ENCODE data around the gene UGT1A8. TPM values are rescaled to one million over a fixed set of nuclear protein-coding genes. Genes with fewer than 3 reads are reported as not detected.

The UGT1A8 gene
- total RNA-seq, 1 experiment from 2014 or later: not detected

DNA sequence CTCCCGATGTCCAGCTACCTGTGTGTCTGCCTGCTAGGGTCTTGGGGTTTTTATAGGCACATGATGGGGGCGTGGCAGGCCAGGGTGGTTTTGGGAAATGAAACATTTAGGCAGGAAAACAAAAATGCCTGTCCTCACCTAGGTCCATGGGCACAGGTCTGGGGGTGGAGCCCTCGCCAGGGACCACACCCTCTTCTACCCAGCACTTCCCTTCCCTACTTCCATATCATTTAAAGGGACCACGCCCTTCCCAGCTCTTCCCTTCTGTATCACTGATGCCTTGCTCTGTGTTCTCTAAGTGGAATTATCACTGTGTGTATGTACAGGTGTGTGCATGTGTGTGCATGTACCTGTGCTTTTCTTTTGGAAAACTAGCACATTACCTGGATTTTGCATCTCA, 149.0 kb downstream of the UGT1A8 start:
- intact Hi-C loops (cut with micrococcal nuclease): no loop called here
- no peaks in the 10 kb centered on the region for H3K27me3 Mint-ChIP-seq (ENCODE audit: insufficient read depth, unreplicated experiment)
- TF ChIP-seq, protein P1, sequence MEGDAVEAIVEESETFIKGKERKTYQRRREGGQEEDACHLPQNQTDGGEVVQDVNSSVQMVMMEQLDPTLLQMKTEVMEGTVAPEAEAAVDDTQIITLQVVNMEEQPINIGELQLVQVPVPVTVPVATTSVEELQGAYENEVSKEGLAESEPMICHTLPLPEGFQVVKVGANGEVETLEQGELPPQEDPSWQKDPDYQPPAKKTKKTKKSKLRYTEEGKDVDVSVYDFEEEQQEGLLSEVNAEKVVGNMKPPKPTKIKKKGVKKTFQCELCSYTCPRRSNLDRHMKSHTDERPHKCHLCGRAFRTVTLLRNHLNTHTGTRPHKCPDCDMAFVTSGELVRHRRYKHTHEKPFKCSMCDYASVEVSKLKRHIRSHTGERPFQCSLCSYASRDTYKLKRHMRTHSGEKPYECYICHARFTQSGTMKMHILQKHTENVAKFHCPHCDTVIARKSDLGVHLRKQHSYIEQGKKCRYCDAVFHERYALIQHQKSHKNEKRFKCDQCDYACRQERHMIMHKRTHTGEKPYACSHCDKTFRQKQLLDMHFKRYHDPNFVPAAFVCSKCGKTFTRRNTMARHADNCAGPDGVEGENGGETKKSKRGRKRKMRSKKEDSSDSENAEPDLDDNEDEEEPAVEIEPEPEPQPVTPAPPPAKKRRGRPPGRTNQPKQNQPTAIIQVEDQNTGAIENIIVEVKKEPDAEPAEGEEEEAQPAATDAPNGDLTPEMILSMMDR (IDR thresholded peaks at IDR 0.05; ENCODE audit: unreplicated experiment): no peak
- H3K27ac Mint-ChIP-seq (ENCODE audit: low read depth, unreplicated experiment): no peak overlapping the region
- ChIA-PET POLR2A (no interaction called here), CTCF (no interaction called here)
- no peaks in the 10 kb centered on the region for H3K36me3 Mint-ChIP-seq (ENCODE audit: insufficient read depth, unreplicated experiment)
- no peaks in the 10 kb centered on the region for H3K9me3 Mint-ChIP-seq (ENCODE audit: unreplicated experiment)
- H3K4me3 Mint-ChIP-seq (ENCODE audit: unreplicated experiment): no peak overlapping the region
- BruUV-seq (replicated peaks): no TSS peak
- peaks cover 15% of the 10 kb centered on the region for H3K4me1 Mint-ChIP-seq (ENCODE audit: insufficient read depth, unreplicated experiment)
- DNase-seq (ENCODE audit: unreplicated experiment): no peak

DNA sequence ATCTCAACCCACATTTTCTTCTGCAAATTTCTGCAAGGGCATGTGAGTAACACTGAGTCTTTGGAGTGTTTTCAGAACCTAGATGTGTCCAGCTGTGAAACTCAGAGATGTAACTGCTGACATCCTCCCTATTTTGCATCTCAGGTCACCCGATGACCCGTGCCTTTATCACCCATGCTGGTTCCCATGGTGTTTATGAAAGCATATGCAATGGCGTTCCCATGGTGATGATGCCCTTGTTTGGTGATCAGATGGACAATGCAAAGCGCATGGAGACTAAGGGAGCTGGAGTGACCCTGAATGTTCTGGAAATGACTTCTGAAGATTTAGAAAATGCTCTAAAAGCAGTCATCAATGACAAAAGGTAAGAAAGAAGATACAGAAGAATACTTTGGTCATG, 150.6 kb downstream of the UGT1A8 start:
- intact Hi-C loops (cut with micrococcal nuclease): no loop called here
- Mint-ChIP-seq H3K27me3 (ENCODE audit: insufficient read depth, unreplicated experiment) (no peaks in the 10 kb centered on the region), H3K4me3 (ENCODE audit: unreplicated experiment) (no peak overlapping the region), H3K36me3 (ENCODE audit: insufficient read depth, unreplicated experiment) (no peaks in the 10 kb centered on the region), H3K27ac (ENCODE audit: low read depth, unreplicated experiment) (no peak overlapping the region), H3K9me3 (ENCODE audit: unreplicated experiment) (no peaks in the 10 kb centered on the region), H3K4me1 (ENCODE audit: insufficient read depth, unreplicated experiment) (peaks cover 15% of the 10 kb centered on the region)
- TF ChIP-seq, protein P1 (IDR thresholded peaks at IDR 0.05; ENCODE audit: unreplicated experiment): no peak
- ChIA-PET CTCF (no interaction called here), POLR2A (no interaction called here)
- BruUV-seq (replicated peaks): no TSS peak
- no peak for DNase-seq (ENCODE audit: unreplicated experiment)

DNA sequence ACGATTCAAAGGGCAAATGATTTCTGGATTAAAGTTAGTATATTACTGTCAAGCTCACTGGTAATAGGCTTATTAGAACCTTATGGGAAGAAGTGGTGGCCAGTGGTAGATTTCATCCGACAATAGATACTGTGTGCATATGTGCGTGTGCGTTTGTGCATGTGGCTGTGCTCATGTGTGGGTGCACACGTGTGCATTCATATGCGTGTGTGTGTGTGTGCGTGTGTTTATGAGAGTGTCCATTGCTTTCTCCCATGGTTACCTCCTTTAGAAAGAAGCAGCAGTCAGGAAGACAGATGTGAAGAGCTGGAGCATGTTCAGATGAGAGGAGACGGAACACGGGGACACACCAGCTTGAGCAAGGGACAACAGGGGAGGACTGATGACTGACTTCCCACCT, 151.8 kb downstream of the UGT1A8 start:
- CTCF ChIA-PET: interaction anchor here (0.6 kb wide), 1 partner anchor 372 kb away, joined by 3 read pairs; no protein-coding TSS in a partner anchor
- intact Hi-C loops (cut with micrococcal nuclease): no loop called here
- Mint-ChIP-seq H3K4me1 (ENCODE audit: insufficient read depth, unreplicated experiment) (peaks cover 5% of the 10 kb centered on the region), H3K4me3 (ENCODE audit: unreplicated experiment) (no peak overlapping the region), H3K27ac (ENCODE audit: low read depth, unreplicated experiment) (no peak overlapping the region), H3K36me3 (ENCODE audit: insufficient read depth, unreplicated experiment) (no peaks in the 10 kb centered on the region), H3K27me3 (ENCODE audit: insufficient read depth, unreplicated experiment) (no peaks in the 10 kb centered on the region), H3K9me3 (ENCODE audit: unreplicated experiment) (no peaks in the 10 kb centered on the region)
- POLR2A ChIA-PET: interaction anchor here (1.3 kb wide), 1 partner anchor 8 kb away, joined by 4 read pairs; no protein-coding TSS in a partner anchor
- no peak for DNase-seq (ENCODE audit: unreplicated experiment)
- TF ChIP-seq, protein P1 (IDR thresholded peaks at IDR 0.05; ENCODE audit: unreplicated experiment): no peak
- no TSS peak for BruUV-seq (replicated peaks)

DNA sequence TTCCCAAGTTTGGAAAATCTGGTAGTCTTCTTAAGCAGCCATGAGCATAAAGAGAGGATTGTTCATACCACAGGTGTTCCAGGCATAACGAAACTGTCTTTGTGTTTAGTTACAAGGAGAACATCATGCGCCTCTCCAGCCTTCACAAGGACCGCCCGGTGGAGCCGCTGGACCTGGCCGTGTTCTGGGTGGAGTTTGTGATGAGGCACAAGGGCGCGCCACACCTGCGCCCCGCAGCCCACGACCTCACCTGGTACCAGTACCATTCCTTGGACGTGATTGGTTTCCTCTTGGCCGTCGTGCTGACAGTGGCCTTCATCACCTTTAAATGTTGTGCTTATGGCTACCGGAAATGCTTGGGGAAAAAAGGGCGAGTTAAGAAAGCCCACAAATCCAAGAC, 154.7 kb downstream of the UGT1A8 start:
- BruUV-seq (replicated peaks): no TSS peak
- Mint-ChIP-seq H3K27me3 (ENCODE audit: insufficient read depth, unreplicated experiment) (no peaks in the 10 kb centered on the region), H3K36me3 (ENCODE audit: insufficient read depth, unreplicated experiment) (no peaks in the 10 kb centered on the region), H3K9me3 (ENCODE audit: unreplicated experiment) (peaks cover 19% of the 10 kb centered on the region), H3K27ac (ENCODE audit: low read depth, unreplicated experiment) (no peak overlapping the region), H3K4me3 (ENCODE audit: unreplicated experiment) (no peak overlapping the region), H3K4me1 (ENCODE audit: insufficient read depth, unreplicated experiment) (no peaks in the 10 kb centered on the region)
- CTCF ChIA-PET: no interaction called here
- TF ChIP-seq, protein P1 (IDR thresholded peaks at IDR 0.05; ENCODE audit: unreplicated experiment): no peak
- DNase-seq (ENCODE audit: unreplicated experiment): no peak
- POLR2A ChIA-PET: no interaction called here
- intact Hi-C loops (cut with micrococcal nuclease): no loop called here
